GM12875 (cell line): Measurements from ENCODE around the gene PGC.

ENCODE experiments used
- H3K4me3 ChIP-seq: one replicate; pipeline ENCODE4 v1.5.1; 2011; ENCODE audit warnings: low read depth, low read length, control low read depth
- CTCF ChIP-seq: IDR thresholded peaks from 2 replicates; pipeline ENCODE4 v1.5.1; 2011; ENCODE audit warnings: low read depth, mild to moderate bottlenecking, control low read depth, inconsistent platforms, low read length, moderate library complexity, borderline replicate concordance; ENCODE audit not compliant: insufficient read depth

Gene PGC

GRCh38 chr6:41741625-41742490 is 5.3 kb downstream of the PGC start:
- no peak overlapping the region for H3K4me3 ChIP-seq
- TF ChIP-seq CTCF: no peak

- no peak overlapping the region for H3K4me3 ChIP-seq
- TF ChIP-seq CTCF: no peak
Measured at GRCh38 chr6:41740366-41741162, 6.6 kb downstream of the PGC start.

DNA sequence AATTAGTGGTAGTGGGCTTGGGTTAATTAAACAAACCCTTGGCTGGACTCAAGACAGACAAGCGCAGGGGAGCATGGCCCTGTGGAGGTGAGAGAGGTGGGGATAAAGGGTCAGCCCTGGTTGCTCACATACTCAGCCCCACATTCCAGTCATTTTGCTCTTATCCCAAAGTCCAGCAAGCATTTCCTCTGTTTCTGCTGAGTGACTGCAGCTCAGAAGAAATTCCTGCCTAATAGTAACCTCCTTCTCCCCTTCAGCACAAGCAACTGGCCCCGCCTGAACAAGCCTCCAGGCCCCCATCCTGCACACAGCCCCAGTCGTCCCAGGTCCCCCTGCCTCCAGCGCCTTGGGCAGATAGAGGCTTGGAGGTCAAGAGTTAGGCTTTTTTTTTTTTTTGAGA is 8.2 kb downstream of the PGC start:
- no peak for TF ChIP-seq CTCF
- no peak overlapping the region for H3K4me3 ChIP-seq

DNA sequence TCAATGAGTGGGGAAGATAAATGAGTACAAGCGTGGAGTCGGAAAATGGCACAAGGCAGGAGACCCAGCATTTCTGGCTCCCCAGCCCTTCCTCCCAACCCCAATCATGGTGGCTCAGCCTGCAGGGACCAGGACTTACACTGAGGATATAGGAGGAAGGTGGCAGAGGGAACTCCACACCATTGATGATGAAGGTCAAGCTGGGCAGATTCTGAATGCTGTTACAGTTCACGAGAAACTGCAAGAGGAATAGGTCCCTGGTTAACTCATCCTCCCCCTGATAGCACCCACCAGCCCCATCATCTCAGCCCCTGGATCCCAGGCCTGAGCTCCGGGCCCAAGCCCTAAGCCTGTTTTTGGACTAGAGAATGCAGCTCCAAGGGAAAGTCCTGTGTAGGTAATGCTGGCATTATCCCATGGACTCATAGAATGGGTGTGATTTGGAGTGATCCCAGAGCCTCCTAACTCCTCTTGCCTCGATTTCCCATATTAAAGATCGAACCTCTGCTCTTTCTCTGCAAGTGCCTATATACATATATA is 9.5 kb downstream of the PGC start:
- no peak for TF ChIP-seq CTCF
- H3K4me3 ChIP-seq: no peak overlapping the region

GRCh38 chr6:41736800-41737555 is 10.2 kb downstream of the PGC start:
- H3K4me3 ChIP-seq: no peak overlapping the region
- no peak for TF ChIP-seq CTCF

DNA sequence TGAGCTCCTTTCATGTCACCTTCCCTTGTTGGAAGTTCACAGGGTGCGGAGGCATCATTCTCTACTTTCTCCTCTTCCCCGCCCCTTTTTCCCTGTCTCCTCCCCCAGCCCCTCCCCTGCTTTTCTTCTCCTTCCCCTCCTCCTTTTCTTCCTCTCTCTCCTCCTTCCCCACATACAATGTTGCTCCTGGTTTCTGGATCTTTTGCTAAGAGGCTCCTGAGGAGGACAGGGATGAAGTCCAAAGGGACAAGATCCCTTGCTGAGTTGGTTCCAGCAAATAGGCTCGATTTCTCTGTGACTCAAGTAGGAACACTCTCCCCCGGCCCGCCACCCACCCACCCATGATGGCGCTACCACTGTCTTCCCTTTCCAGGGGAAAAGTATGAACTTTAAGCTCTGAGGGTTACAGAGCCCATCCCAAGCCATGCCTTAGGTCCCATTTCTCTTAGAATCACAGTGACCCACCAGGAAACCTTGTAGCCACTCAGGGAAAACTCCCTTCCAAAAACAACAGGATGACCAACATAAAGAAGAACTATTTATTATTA is 10.9 kb downstream of the PGC start:
- no peak overlapping the region for H3K4me3 ChIP-seq
- TF ChIP-seq CTCF: no peak
